A549 (cell line): ENCODE results near the gene DECR2.

Experiments
- CBX2 ChIP-seq: fragments of 200-600 bp; sonication (generic); IDR thresholded peaks from 2 replicates; pipeline ENCODE4 v1.6.1; 2016; ENCODE audit warnings: low read depth, mild to moderate bottlenecking, borderline replicate concordance
- ESRRA ChIP-seq: fragments of 150-350 bp; IDR thresholded peaks from 2 replicates; pipeline ENCODE4 v1.6.1; 2014; ENCODE audit warnings: mild to moderate bottlenecking, low read length, borderline replicate concordance
- KDM5A ChIP-seq: fragments of 200-600 bp; sonication (generic); IDR thresholded peaks from 2 replicates; pipeline ENCODE4 v1.6.1; 2016; ENCODE audit warnings: antibody characterized with exemption, mild to moderate bottlenecking
- TF ChIP-seq, protein P1 (sequence below): fragments of >200 bp; sonication (Bioruptor Twin); formaldehyde crosslinking; IDR thresholded peaks from 3 replicates; pipeline ENCODE4 v1.5.1; 2016

DNA sequence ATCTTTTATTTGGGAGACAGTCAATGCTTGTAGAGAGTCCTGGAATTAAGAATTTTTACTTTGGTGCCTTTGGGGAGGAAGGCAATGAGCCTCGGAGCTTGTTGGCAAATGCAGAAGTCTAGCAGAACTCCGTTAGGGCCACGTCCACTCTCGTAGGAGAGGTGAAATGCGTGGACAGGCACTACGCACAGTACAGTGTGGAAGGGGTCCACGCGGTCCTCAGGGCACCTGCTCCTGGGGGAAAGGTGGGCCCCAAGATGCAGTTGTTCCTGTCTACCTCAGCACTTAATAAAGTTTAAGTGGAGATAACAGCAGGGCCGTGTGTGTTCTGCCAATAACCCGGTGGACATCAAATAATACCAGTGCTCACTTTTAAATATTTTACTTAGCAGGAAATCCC is 25.6 kb downstream of the DECR2 start:
- TF ChIP-seq, protein P1, sequence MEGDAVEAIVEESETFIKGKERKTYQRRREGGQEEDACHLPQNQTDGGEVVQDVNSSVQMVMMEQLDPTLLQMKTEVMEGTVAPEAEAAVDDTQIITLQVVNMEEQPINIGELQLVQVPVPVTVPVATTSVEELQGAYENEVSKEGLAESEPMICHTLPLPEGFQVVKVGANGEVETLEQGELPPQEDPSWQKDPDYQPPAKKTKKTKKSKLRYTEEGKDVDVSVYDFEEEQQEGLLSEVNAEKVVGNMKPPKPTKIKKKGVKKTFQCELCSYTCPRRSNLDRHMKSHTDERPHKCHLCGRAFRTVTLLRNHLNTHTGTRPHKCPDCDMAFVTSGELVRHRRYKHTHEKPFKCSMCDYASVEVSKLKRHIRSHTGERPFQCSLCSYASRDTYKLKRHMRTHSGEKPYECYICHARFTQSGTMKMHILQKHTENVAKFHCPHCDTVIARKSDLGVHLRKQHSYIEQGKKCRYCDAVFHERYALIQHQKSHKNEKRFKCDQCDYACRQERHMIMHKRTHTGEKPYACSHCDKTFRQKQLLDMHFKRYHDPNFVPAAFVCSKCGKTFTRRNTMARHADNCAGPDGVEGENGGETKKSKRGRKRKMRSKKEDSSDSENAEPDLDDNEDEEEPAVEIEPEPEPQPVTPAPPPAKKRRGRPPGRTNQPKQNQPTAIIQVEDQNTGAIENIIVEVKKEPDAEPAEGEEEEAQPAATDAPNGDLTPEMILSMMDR, result no peak
- TF ChIP-seq CBX2 (no peak), KDM5A (no peak), ESRRA (no peak)
